WTC11 (cell line): ENCODE data around the gene FADS6.

Experiments
- ARID4B ChIP-seq: sonication (generic); formaldehyde crosslinking; IDR thresholded peaks from 2 replicates; pipeline ENCODE4 v1.8.0; 2023; ENCODE audit warnings: missing genetic modification reagents, mild to moderate bottlenecking, borderline replicate concordance
- CTCF ChIP-seq: fragments of 200-600 bp; IDR thresholded peaks from 2 replicates; pipeline ENCODE4 v1.8.0; 2022; ENCODE audit warnings: antibody characterized with exemption
- IRF2 ChIP-seq: sonication (generic); formaldehyde crosslinking; IDR thresholded peaks from 2 replicates; pipeline ENCODE4 v1.8.0; 2022; ENCODE audit warnings: low read depth, missing genetic modification reagents, borderline replicate concordance
- MYBL2 ChIP-seq: sonication (generic); formaldehyde crosslinking; IDR thresholded peaks from 2 replicates; pipeline ENCODE4 v1.8.1; 2023; ENCODE audit warnings: mild to moderate bottlenecking, moderate library complexity, missing genetic modification reagents
- NR1H2 ChIP-seq: sonication (generic); formaldehyde crosslinking; IDR thresholded peaks from 2 replicates; pipeline ENCODE4 v1.9.0; 2021; ENCODE audit warnings: mild to moderate bottlenecking, moderate library complexity, missing genetic modification reagents
- PREB ChIP-seq: sonication (generic); formaldehyde crosslinking; IDR thresholded peaks from 2 replicates; pipeline ENCODE4 v1.8.1; 2022; ENCODE audit warnings: mild to moderate bottlenecking, missing genetic modification reagents, moderate library complexity, borderline replicate concordance
- ZNF671 ChIP-seq: fragments of 250-450 bp; sonication (Bioruptor Pico); IDR thresholded peaks from 2 replicates; pipeline ENCODE4 v1.8.0; 2021; ENCODE audit warnings: mild to moderate bottlenecking

GRCh38 chr17:74868908-74869255, 24.6 kb downstream of the FADS6 start:
- TF ChIP-seq CTCF (no peak), ZNF671 (CRISPR knock-in tag) (no peak), PREB (CRISPR knock-in tag) (no peak), NR1H2 (no peak), IRF2 (CRISPR knock-in tag) (no peak), ARID4B (CRISPR knock-in tag) (no peak), MYBL2 (CRISPR knock-in tag) (no peak)
